Activated naive CD8-positive, alpha-beta T cell treated with anti-CD3 and anti-CD28 coated beads for 36 hours (primary cell): ENCODE data around the gene NAALADL1. TPM values are rescaled to one million over a fixed set of nuclear protein-coding genes. Genes with fewer than 3 reads are reported as not detected.

Experiments
- DNase-seq: peaks from one replicate; pipeline ENCODE4 v3.0.0; 2021
- H3K27ac Mint-ChIP-seq: one replicate; pipeline ENCODE4 v1.8.0; 2022; ENCODE audit warnings: mild to moderate bottlenecking, moderate library complexity, mixed read lengths
- H3K27me3 Mint-ChIP-seq: one replicate; pipeline ENCODE4 v1.8.0; 2022; ENCODE audit warnings: mild to moderate bottlenecking, mixed read lengths
- H3K36me3 Mint-ChIP-seq: one replicate; pipeline ENCODE4 v1.8.0; 2021; ENCODE audit warnings: mild to moderate bottlenecking, mixed read lengths
- H3K4me1 Mint-ChIP-seq: one replicate; pipeline ENCODE4 v1.8.0; 2021; ENCODE audit warnings: mixed read lengths
- H3K4me3 Mint-ChIP-seq: one replicate; pipeline ENCODE4 v1.8.0; 2022; ENCODE audit warnings: mild to moderate bottlenecking, moderate library complexity, mixed read lengths
- H3K9me3 Mint-ChIP-seq: one replicate; pipeline ENCODE4 v1.8.0; 2022; ENCODE audit warnings: mixed read lengths
- total RNA-seq, 2 experiments: library from RNA; stranded (reverse); gene quantifications; one replicate each; pipeline ENCODE4 v1.2.3, GENCODE V29; 2021

The NAALADL1 gene
- total RNA-seq, 2 experiments from 2014 or later, result 9.8 to 10.3 TPM

DNA sequence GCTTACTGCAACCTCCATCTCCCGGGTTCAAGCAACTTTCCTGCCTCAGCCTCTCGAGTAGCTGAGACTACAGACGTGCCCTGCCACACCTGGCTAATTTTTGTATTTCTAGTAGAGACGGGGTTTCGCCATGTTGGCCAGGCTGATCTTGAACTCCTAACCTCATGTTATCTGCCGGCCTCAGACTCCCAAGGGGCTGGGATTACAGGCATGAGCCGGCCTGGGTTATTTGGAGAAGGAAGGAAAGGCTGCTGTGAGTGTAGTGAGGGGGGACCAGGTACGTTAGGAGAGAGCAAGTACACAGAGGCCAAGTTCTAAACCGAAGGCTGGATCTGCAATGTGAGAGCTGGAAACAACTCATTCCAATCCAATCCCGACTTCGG lies 62.0 kb downstream of the NAALADL1 start:
- H3K4me3 Mint-ChIP-seq, result no peak overlapping the region
- peaks cover 11% of the 10 kb centered on the region for H3K27me3 Mint-ChIP-seq
- H3K36me3 Mint-ChIP-seq, result no peaks in the 10 kb centered on the region
- H3K9me3 Mint-ChIP-seq, result no peaks in the 10 kb centered on the region
- no peak overlapping the region for H3K27ac Mint-ChIP-seq
- H3K4me1 Mint-ChIP-seq, result peaks cover 17% of the 10 kb centered on the region
- no peak for DNase-seq

Other genes starting within 250 kb of the NAALADL1 start
- gene MEN1, start 248.0 kb downstream of the NAALADL1 start, total RNA-seq, result 10 to 100 TPM; 35.8 to 37.0 TPM
- gene CDC42BPG, start 213.9 kb downstream of the NAALADL1 start, total RNA-seq, result under 1 TPM; 0.46 to 0.54 TPM
- 100 to 1,000 TPM; 103 to 112 TPM for gene EHD1, start 179.9 kb downstream of the NAALADL1 start, total RNA-seq
- gene ATG2A, start 141.3 kb downstream of the NAALADL1 start, total RNA-seq, result 10 to 100 TPM; 17.3 to 18.0 TPM
- 10 to 100 TPM; 11.3 to 11.4 TPM for gene PPP2R5B, start 133.9 kb downstream of the NAALADL1 start, total RNA-seq
- gene GPHA2, start 122.7 kb downstream of the NAALADL1 start, total RNA-seq, result not detected
- under 1 TPM in 1 of 2 experiments, not detected in 1; 0.14 TPM for gene MAJIN, start 86.4 kb downstream of the NAALADL1 start, total RNA-seq
- gene BATF2, start 61.6 kb downstream of the NAALADL1 start, total RNA-seq, result under 1 TPM in 1 of 2 experiments, not detected in 1; 0.08 TPM
- 100 to 1,000 TPM; 114 TPM for gene ARL2, start 44.4 kb downstream of the NAALADL1 start, total RNA-seq
- gene SNX15, start 31.1 kb downstream of the NAALADL1 start, total RNA-seq, result 1 to 10 TPM; 7.3 to 9.0 TPM
- 10 to 100 TPM; 16.2 to 17.3 TPM for gene SAC3D1, start 17.3 kb downstream of the NAALADL1 start, total RNA-seq
- gene CDCA5, start 25.5 kb upstream of the NAALADL1 start, total RNA-seq, result 100 to 1,000 TPM; 130 to 134 TPM
- gene ZFPL1, start 25.7 kb upstream of the NAALADL1 start, total RNA-seq, result 10 to 100 TPM; 25.2 to 27.4 TPM
- gene VPS51, start 37.7 kb upstream of the NAALADL1 start, total RNA-seq, result 100 to 1,000 TPM in 1 of 2 experiments, 10 to 100 TPM in 1; 88.0 to 108 TPM
- gene TM7SF2, start 53.3 kb upstream of the NAALADL1 start, total RNA-seq, result 10 to 100 TPM; 12.3 to 14.7 TPM
- gene ZNHIT2, start 59.1 kb upstream of the NAALADL1 start, total RNA-seq, result 10 to 100 TPM; 14.9 to 15.1 TPM
- 1,000 to 10,000 TPM; 1,087 to 1,097 TPM for gene FAU, start 63.6 kb upstream of the NAALADL1 start, total RNA-seq
- gene MRPL49, start 63.8 kb upstream of the NAALADL1 start, total RNA-seq, result 100 to 1,000 TPM in 1 of 2 experiments, 10 to 100 TPM in 1; 99.9 to 100 TPM
- gene SYVN1, start 76.0 kb upstream of the NAALADL1 start, total RNA-seq, result 10 to 100 TPM; 27.5 to 29.3 TPM
- gene SPDYC, start 111.7 kb upstream of the NAALADL1 start, total RNA-seq, result not detected
- gene CAPN1, start 123.4 kb upstream of the NAALADL1 start, total RNA-seq, result 10 to 100 TPM; 57.9 to 66.7 TPM
- gene POLA2, start 203.4 kb upstream of the NAALADL1 start, total RNA-seq, result 10 to 100 TPM; 73.8 to 74.5 TPM